ENCODE data around the gene SUB1. TPM values are rescaled to one million over a fixed set of nuclear protein-coding genes. Genes with fewer than 3 reads are reported as not detected.
A peak's percentile ranks its signal among the peaks of the same experiment; 100 is the strongest.
"Not testable (repeated sequence)": the region's sequence is repeated elsewhere in the genome, so short reads cannot be mapped to it uniquely, and the experiment has no call there.

Gene SUB1
- polyA plus RNA-seq, 6 donors from 2014 or later, result 393 to 545 (median 438) TPM

DNA sequence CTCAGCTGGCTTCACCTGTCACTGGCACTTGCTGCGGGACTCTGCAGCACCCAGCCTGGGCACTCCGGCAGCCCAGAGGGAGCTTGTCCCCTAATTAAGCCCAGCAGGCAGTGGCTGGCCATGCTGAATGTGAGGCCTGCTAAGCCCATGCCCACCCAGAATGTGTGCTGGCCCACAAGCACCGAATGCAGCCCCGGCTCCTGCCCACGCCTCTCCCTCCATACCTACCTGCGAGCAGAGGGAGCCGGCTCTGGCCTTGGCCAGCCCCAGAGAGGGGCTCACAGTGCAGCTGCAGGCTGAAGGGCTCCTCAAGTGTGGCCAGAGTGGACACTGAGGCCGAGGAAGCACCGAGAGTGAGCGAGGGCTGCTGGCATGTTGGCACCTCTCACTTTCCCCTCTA is 32.4 kb upstream of the SUB1 start:
- H3K9me3 Mint-ChIP-seq, result peaks cover 0 to 4% (median 2%) of the 10 kb centered on the region in 7 donors
- no peak for DNase-seq
- ATAC-seq (ENCODE audit: low read depth in 2 of 2), result no peak
- peak overlapping the region in 1 of 8 donors; percentile 54 for H3K4me3 Mint-ChIP-seq
- H3K4me1 Mint-ChIP-seq, result peaks cover 12 to 23% (median 16%) of the 10 kb centered on the region in 3 donors
- H3K27ac Mint-ChIP-seq, result no peak overlapping the region
- H3K27me3 Mint-ChIP-seq, result peaks cover 0 to 1% (median 0%) of the 10 kb centered on the region in 3 donors
- H3K36me3 Mint-ChIP-seq, result no peaks in the 10 kb centered on the region

DNA sequence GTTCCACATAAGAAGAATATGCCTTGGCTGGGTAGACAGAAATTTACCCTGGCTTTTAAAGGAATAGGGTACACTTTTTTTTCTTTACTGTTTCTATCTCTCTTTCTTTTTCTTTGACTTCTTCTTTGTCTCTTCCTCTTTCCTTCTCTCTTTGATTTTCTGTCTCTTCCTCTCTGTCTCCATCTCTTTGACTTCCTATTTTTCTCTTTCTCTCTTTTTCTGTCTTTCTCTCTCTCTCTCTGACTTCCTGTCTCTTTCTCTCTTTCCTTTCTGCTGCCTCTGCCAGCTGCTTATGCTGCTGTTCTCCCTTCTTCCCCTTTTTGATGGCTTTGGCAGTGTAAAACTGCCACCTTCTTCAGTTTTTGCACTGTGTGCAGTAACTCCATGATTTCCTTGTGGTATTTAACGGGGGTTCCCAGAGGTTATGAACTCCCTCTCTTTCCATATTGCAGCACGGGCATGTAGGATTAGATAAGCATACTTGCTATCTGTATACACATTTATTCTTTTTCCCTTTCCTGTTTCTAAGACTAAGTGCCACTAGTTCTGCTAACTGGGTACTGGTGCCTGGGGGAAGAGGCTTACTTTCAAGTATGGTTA is 31.1 kb upstream of the SUB1 start:
- Mint-ChIP-seq H3K4me1 (peaks cover 12 to 23% (median 16%) of the 10 kb centered on the region in 3 donors), H3K4me3 (peak overlapping the region in 4 of 8 donors; percentile 3 to 75 (median 40)), H3K27ac (peak overlapping the region in 4 of 6 donors; percentile 6 to 93 (median 70))
- not testable (repeated sequence) for H3K36me3 Mint-ChIP-seq, H3K27me3 Mint-ChIP-seq, DNase-seq, H3K9me3 Mint-ChIP-seq
- peak in 1 of 2 donors; percentile 25 for ATAC-seq (ENCODE audit: low read depth in 2 of 2)

- not testable (repeated sequence) for H3K9me3 Mint-ChIP-seq; H3K27ac Mint-ChIP-seq; DNase-seq; H3K4me3 Mint-ChIP-seq; H3K36me3 Mint-ChIP-seq; ATAC-seq (ENCODE audit: low read depth in 2 of 2); H3K27me3 Mint-ChIP-seq
- peaks cover 12 to 22% (median 16%) of the 10 kb centered on the region in 3 donors for H3K4me1 Mint-ChIP-seq
These were observed 28.8 kb upstream of the SUB1 start for GRCh38 chr5:32556543-32556942.

GRCh38 chr5:32559411-32559810 is 25.9 kb upstream of the SUB1 start:
- Mint-ChIP-seq H3K27me3 (peaks cover 0 to 5% (median 0%) of the 10 kb centered on the region in 3 donors), H3K36me3 (no peaks in the 10 kb centered on the region), H3K27ac (no peak overlapping the region), H3K4me3 (no peak overlapping the region), H3K4me1 (peaks cover 4 to 7% (median 5%) of the 10 kb centered on the region in 3 donors), H3K9me3 (no peaks in the 10 kb centered on the region)
- DNase-seq (no peak), ATAC-seq (ENCODE audit: low read depth in 2 of 2) (no peak)

DNA sequence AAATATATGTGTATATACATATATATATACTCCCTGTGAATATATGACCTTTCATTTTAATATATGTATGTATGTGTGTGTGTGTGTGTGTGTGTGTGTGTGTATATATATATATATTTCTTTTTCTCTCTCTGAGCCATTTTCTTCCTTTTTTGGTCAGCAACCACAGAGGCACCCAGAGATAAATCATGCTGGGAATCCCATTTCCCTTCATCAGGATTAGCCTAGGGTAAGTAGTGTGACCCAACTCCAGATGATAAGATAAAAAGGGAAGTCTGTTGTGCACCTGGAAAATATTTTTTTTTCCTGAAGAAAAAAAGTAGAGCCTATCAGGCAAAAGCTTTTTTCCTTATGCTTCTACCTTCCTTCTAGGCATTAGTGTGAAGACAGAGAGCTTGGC is 25.4 kb upstream of the SUB1 start:
- no peak for DNase-seq
- Mint-ChIP-seq H3K9me3 (no peaks in the 10 kb centered on the region), H3K4me1 (peaks cover 4 to 5% (median 5%) of the 10 kb centered on the region in 3 donors), H3K27me3 (peaks cover 0 to 5% (median 0%) of the 10 kb centered on the region in 3 donors), H3K27ac (no peak overlapping the region), H3K4me3 (no peak overlapping the region), H3K36me3 (no peaks in the 10 kb centered on the region)
- no peak for ATAC-seq (ENCODE audit: low read depth in 2 of 2)

DNA sequence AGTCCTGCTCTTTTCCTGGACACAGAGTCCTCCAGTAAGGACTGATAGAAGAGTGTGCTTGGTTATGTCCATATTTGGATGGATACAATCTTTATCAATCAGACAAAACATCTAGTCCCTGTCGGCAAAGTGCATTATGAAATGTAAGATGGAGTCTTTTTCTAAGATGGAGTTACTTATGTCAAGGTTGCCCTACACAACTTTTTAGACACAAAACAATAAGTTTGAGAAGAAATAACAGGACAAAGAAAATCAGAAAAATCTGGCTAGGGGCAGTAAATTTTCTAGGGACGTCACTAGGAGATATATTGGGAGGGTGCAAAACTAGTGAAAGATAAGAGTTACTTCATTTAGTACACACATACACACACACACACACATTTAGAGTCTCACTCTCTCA is 23.3 kb upstream of the SUB1 start:
- DNase-seq (no peak), ATAC-seq (ENCODE audit: low read depth in 2 of 2) (no peak)
- no peak overlapping the region for H3K4me3 Mint-ChIP-seq
- peaks cover 0 to 5% (median 0%) of the 10 kb centered on the region in 3 donors for H3K27me3 Mint-ChIP-seq
- peaks cover 0 to 10% (median 3%) of the 10 kb centered on the region in 7 donors for H3K9me3 Mint-ChIP-seq
- H3K36me3 Mint-ChIP-seq, result peaks cover 0 to 7% of the 10 kb centered on the region in 2 donors
- H3K4me1 Mint-ChIP-seq, result peaks cover 7 to 8% (median 8%) of the 10 kb centered on the region in 3 donors
- H3K27ac Mint-ChIP-seq, result no peak overlapping the region

DNA sequence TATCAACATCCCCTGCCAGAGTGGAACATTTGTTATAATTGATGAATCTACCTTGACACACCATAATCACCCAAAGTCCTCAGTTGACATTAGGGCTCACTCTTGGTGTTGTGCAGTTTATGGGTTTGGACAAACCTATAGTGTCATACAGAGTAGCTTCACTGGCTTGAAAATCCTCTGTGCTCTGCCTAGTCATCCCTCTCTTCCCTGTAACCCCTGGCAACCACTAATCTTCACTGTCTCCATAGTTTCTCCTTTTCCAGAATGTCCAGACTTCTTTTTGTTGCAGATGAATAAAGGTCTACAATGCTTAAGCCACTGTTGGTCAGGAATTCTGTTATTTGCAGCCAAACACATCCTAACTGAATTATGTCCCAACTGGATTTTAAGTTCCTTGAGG is 22.5 kb upstream of the SUB1 start:
- H3K9me3 Mint-ChIP-seq, result peaks cover 0 to 10% (median 3%) of the 10 kb centered on the region in 7 donors

DNA sequence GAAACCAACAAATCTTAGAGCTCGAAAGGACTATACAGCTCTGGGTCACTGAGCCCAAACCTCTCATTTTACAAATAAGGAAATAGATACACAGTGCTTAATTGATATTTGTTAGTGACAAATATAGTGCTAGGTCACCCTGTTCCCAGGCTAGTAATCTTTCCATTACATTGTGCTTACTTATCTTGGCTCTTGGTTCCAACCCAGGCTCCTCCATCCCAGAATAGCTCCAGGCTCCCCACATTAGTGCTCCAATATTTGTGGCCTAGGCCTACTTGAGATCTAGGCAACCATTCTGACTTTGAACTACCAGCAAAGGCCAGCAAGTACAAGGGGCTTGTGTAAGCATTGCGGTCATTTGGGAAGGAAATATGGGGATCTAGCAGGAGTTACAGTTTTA is 21.7 kb upstream of the SUB1 start:
- DNase-seq, result no peak
- peaks cover 0 to 7% of the 10 kb centered on the region in 2 donors for H3K36me3 Mint-ChIP-seq

More for the DNA sequence above, 22.5 kb upstream of the SUB1 start:
- peaks cover 7 to 8% (median 8%) of the 10 kb centered on the region in 3 donors for H3K4me1 Mint-ChIP-seq
- no peak for ATAC-seq (ENCODE audit: low read depth in 2 of 2)
- no peak overlapping the region for H3K27ac Mint-ChIP-seq
- H3K4me3 Mint-ChIP-seq, result no peak overlapping the region
- no peak for DNase-seq
- peaks cover 0 to 7% of the 10 kb centered on the region in 2 donors for H3K36me3 Mint-ChIP-seq
- peaks cover 0 to 5% (median 0%) of the 10 kb centered on the region in 3 donors for H3K27me3 Mint-ChIP-seq

DNA sequence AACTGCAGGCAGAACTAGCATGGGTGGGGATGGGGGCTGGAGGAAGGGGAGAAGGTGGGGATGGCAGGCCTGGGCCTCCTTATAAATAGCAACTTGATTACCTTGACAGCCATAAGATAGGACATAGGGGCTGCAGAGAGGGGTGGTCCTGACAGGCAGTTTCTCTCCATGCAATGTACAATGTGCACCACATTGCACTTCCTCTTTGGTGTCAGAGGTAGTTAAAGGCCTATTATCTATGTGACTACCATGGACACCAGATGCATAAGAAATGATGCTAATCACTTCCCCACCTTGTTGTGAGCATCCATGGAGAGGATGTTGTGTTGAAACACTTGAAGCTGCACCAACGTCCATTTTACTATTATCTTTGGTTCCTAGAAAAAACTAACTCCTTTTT is 20.2 kb upstream of the SUB1 start:
- DNase-seq, result no peak
- Mint-ChIP-seq H3K9me3 (peaks cover 0 to 10% (median 3%) of the 10 kb centered on the region in 7 donors), H3K36me3 (peaks cover 0 to 7% of the 10 kb centered on the region in 2 donors), H3K27me3 (no peaks in the 10 kb centered on the region), H3K27ac (peak overlapping the region in 2 of 6 donors; percentile 20 to 21), H3K4me1 (peaks cover 7 to 8% (median 8%) of the 10 kb centered on the region in 3 donors), H3K4me3 (no peak overlapping the region)
- peak in 1 of 2 donors; percentile 44 for ATAC-seq (ENCODE audit: low read depth in 2 of 2)

More for the DNA sequence above, 21.7 kb upstream of the SUB1 start:
- ATAC-seq (ENCODE audit: low read depth in 2 of 2), result no peak
- H3K27ac Mint-ChIP-seq, result no peak overlapping the region
- H3K9me3 Mint-ChIP-seq, result peaks cover 0 to 10% (median 3%) of the 10 kb centered on the region in 7 donors
- no peak overlapping the region for H3K4me3 Mint-ChIP-seq
- H3K27me3 Mint-ChIP-seq, result no peaks in the 10 kb centered on the region
- H3K4me1 Mint-ChIP-seq, result peaks cover 7 to 8% (median 8%) of the 10 kb centered on the region in 3 donors

GRCh38 chr5:32566319-32567111 is 18.8 kb upstream of the SUB1 start:
- peak overlapping the region in 1 of 6 donors; percentile 28 for H3K27ac Mint-ChIP-seq
- peaks cover 0 to 10% (median 3%) of the 10 kb centered on the region in 7 donors for H3K9me3 Mint-ChIP-seq
- H3K4me1 Mint-ChIP-seq, result peaks cover 8 to 10% (median 8%) of the 10 kb centered on the region in 3 donors
- DNase-seq, result no peak
- no peak for ATAC-seq (ENCODE audit: low read depth in 2 of 2)
- H3K4me3 Mint-ChIP-seq, result peak overlapping the region in 1 of 8 donors; percentile 66
- H3K36me3 Mint-ChIP-seq, result peaks cover 0 to 7% of the 10 kb centered on the region in 2 donors
- no peaks in the 10 kb centered on the region for H3K27me3 Mint-ChIP-seq

- H3K27me3 Mint-ChIP-seq, result no peaks in the 10 kb centered on the region
- peaks cover 0 to 10% (median 3%) of the 10 kb centered on the region in 7 donors for H3K9me3 Mint-ChIP-seq
- H3K36me3 Mint-ChIP-seq, result peaks cover 0 to 7% of the 10 kb centered on the region in 2 donors
- DNase-seq (no peak), ATAC-seq (ENCODE audit: low read depth in 2 of 2) (no peak)
- H3K4me3 Mint-ChIP-seq, result peak overlapping the region in 1 of 8 donors; percentile 16
- H3K27ac Mint-ChIP-seq, result no peak overlapping the region
- peaks cover 4 to 26% (median 6%) of the 10 kb centered on the region in 3 donors for H3K4me1 Mint-ChIP-seq
These were observed 14.2 kb upstream of the SUB1 start for GRCh38 chr5:32571128-32571527.

GRCh38 chr5:32572778-32573480 is 12.4 kb upstream of the SUB1 start:
- peak; percentile 82 to 86 for ATAC-seq (ENCODE audit: low read depth in 2 of 2)
- Mint-ChIP-seq H3K27me3 (no peaks in the 10 kb centered on the region), H3K4me3 (peak overlapping the region in 7 of 8 donors; percentile 51 to 76 (median 61)), H3K9me3 (no peaks in the 10 kb centered on the region), H3K36me3 (no peaks in the 10 kb centered on the region), H3K27ac (peak overlapping the region in 1 of 6 donors; percentile 42), H3K4me1 (peaks cover 4 to 26% (median 6%) of the 10 kb centered on the region in 3 donors)
- DNase-seq, result peak; percentile 35

- Mint-ChIP-seq H3K4me1 (peaks cover 4 to 27% (median 6%) of the 10 kb centered on the region in 3 donors), H3K27ac (peak overlapping the region in 2 of 6 donors; percentile 33 to 42), H3K4me3 (peak overlapping the region in 7 of 8 donors; percentile 30 to 76 (median 61))
- not testable (repeated sequence) for H3K9me3 Mint-ChIP-seq; H3K36me3 Mint-ChIP-seq; ATAC-seq (ENCODE audit: low read depth in 2 of 2); DNase-seq; H3K27me3 Mint-ChIP-seq
These were observed 11.9 kb upstream of the SUB1 start for GRCh38 chr5:32573481-32573854.

All from naive B cell (primary cell).